ENCODE data around the gene SLC9A5. TPM values are rescaled to one million over a fixed set of nuclear protein-coding genes. Genes with fewer than 3 reads are reported as not detected.

The SLC9A5 gene
- total RNA-seq, 1 experiment from 2014 or later, result 2.7 TPM

GRCh38 chr16:67238278-67238575 lies 10.6 kb upstream of the SLC9A5 start:
- no peak for DNase-seq (ENCODE audit: low spot score)

- no peak for DNase-seq (ENCODE audit: low spot score)
These were observed 9.8 kb upstream of the SLC9A5 start for GRCh38 chr16:67238806-67239470.

GRCh38 chr16:67240506-67240905 lies 8.3 kb upstream of the SLC9A5 start:
- DNase-seq (ENCODE audit: low spot score), result peak; percentile 14

- DNase-seq (ENCODE audit: low spot score), result peak; percentile 46
These were observed 7.5 kb upstream of the SLC9A5 start for GRCh38 chr16:67241008-67241900.

- DNase-seq (ENCODE audit: low spot score), result no peak
These were observed 6.5 kb upstream of the SLC9A5 start for GRCh38 chr16:67242138-67242730.

GRCh38 chr16:67243481-67243880 lies 5.3 kb upstream of the SLC9A5 start:
- DNase-seq (ENCODE audit: low spot score), result no peak

GRCh38 chr16:67244387-67245185 lies 4.2 kb upstream of the SLC9A5 start:
- no peak for DNase-seq (ENCODE audit: low spot score)

GRCh38 chr16:67245186-67245585 lies 3.6 kb upstream of the SLC9A5 start:
- DNase-seq (ENCODE audit: low spot score), result no peak

- DNase-seq (ENCODE audit: low spot score), result no peak
These were observed 3.1 kb upstream of the SLC9A5 start for GRCh38 chr16:67245674-67246080.

- peak; percentile 70 for DNase-seq (ENCODE audit: low spot score)
These were observed 2.6 kb upstream of the SLC9A5 start for GRCh38 chr16:67246081-67246755.

- DNase-seq (ENCODE audit: low spot score), result peak; percentile 95
These were observed 2.0 kb upstream of the SLC9A5 start for GRCh38 chr16:67246756-67247191.

GRCh38 chr16:67247192-67248072 lies 1.3 kb upstream of the SLC9A5 start, which contains the start of gene FHOD1:
Gene FHOD1, minus strand, starts transcription at chr16:67247481. Its CDS starts 71 bp downstream, at chr16:67247410.
- peak; percentile 96 for DNase-seq (ENCODE audit: low spot score)

GRCh38 chr16:67248073-67248400 lies 742 bp upstream of the SLC9A5 start:
- no peak for DNase-seq (ENCODE audit: low spot score)

GRCh38 chr16:67249178-67250044 lies 632 bp downstream of the SLC9A5 start:
- no peak for DNase-seq (ENCODE audit: low spot score)

- DNase-seq (ENCODE audit: low spot score), result no peak
These were observed 1.2 kb downstream of the SLC9A5 start for GRCh38 chr16:67250045-67250327.

GRCh38 chr16:67252609-67253497 lies 4.1 kb downstream of the SLC9A5 start:
- DNase-seq (ENCODE audit: low spot score), result no peak

- no peak for DNase-seq (ENCODE audit: low spot score)
These were observed 6.2 kb downstream of the SLC9A5 start for GRCh38 chr16:67254801-67255552.
